Islet precursor cell (in vitro differentiated cells): ENCODE measurements around the gene HS3ST3A1.

ENCODE experiments used
- DNase-seq: peaks from one replicate; pipeline ENCODE4 v3.0.0-alpha.2; 2018

The HS3ST3A1 gene

DNA sequence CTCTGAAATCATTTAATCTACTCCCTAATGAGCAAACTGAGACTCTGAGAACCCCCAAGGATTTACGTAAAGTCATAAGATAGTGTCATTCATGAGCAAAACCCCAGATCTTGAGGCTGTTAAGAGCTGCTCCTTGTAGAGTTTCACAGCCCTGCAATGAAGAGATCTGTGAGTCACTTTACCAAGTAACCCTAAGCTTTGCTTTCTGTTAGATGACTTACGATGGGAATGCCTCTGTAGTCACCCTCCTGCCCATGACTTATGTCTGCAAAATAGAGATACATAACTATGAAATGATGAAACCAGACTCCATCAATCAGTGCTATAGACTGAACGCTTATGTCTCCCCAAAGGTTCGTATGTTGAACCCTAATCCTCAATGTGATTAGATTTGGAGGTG, 117.7 kb downstream of the HS3ST3A1 start:
- no peak for DNase-seq

DNA sequence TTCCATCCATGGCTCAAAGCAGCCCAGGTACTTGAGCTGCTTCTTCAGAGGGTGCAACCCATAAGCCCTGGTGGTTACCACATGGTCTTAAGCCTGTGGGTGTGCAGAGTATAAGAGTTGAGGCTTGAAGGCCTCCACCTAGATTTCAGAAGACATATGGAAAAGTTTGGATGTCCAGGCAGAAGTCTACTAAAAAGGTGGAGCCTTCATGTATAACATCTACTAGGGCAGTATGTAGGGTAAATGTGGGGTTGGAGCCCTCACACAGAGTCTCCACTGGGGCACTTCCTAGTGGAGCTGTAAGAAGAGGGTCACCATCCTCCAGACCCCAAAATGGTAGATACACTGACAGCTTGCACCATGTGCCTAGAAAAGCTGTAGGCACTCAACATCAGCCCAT, 120.9 kb downstream of the HS3ST3A1 start:
- DNase-seq = no peak

DNA sequence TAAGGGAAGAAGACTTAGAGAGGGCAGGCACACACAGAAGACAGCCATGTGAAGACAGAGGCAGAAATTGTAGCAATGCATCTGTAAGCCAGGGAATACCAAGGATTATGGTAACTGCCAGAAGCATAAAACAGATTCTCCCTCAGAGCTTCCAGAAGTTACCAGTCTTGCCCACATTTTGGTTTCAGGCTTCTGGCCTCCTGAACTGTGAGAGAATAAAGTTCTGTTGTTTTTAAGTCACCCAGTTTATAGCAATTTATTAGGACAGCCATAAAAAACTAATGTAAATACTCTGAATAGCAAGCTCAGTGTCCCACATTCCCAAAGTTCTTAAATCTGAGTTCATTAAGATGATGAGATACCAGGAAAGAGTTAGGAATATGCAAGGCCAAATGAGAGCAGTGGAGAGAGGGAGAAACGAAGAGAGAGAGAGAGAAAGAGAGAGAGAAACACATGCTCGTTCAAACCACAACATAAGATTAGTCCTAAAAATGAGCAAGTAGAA, 123.4 kb downstream of the HS3ST3A1 start:
- no peak for DNase-seq

DNA sequence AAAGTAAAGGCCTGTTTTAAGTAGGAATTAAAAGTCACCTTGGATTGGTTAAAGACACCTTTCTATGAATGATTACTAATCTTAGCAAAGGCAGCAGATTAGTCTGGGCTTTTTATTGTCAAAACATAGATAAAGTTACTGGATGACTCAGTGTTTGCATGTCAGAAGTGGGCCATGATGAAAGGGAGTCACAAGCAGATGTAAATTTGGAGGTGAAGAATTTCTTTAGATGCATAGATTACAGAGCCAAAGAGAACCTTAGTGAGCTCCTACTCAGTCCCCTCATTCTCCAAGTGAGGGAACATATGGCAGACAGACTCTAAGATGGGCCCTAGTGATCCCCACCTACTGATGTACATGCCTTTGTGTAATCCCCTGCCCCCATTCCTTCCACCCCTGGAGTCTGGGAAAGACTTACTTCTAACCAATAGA, 124.5 kb downstream of the HS3ST3A1 start:
- DNase-seq = no peak

DNA sequence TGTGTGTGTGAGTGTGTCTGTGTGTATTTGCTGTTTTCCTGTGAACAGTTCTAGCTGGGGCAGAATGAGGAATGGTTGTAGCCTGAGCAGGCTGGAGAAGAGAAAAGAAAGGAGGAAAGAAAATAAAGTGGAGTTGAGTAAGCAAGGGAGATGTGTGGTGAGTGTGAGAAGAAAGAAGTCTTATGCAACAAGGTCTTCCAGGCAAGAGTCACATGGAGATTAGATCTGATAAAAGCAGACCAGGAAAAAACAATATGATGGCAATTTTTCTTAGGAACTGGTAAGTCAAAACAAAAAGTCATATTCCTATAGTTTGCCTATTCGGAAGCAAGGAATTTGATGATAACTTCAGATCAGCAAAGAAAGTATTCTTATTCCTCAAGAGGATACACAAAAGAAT, 125.0 kb downstream of the HS3ST3A1 start:
- DNase-seq = no peak

DNA sequence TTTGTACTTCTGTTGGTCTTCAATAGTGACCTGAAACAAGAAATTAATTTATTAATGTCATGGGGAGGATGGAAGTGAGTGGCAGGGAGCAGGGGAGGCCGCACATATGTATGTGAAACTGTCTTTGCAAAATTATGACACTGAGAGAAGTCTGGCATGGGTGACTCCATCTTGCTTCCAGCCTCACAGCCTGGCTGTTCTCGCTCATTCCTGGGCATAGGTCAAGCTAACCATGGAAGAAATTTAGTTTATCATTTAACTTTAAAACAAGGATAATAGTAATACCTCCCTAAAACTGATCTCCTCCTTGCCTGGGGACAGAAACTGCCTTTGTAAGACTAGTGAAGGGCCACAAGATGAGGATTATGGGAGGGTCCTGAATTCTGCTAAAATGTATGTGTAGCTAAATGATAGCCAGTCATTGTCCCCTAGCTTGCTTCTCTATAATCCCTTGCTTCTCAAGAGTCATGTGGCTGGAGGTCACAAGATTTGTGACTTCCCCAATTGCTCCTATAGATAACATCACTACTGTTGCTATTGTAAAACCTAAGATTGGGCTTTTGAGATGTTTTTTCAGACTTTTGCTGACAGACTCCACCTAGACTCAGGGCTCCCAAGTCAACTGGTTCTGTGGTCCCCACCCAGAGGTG, 126.0 kb downstream of the HS3ST3A1 start:
- no peak for DNase-seq

DNA sequence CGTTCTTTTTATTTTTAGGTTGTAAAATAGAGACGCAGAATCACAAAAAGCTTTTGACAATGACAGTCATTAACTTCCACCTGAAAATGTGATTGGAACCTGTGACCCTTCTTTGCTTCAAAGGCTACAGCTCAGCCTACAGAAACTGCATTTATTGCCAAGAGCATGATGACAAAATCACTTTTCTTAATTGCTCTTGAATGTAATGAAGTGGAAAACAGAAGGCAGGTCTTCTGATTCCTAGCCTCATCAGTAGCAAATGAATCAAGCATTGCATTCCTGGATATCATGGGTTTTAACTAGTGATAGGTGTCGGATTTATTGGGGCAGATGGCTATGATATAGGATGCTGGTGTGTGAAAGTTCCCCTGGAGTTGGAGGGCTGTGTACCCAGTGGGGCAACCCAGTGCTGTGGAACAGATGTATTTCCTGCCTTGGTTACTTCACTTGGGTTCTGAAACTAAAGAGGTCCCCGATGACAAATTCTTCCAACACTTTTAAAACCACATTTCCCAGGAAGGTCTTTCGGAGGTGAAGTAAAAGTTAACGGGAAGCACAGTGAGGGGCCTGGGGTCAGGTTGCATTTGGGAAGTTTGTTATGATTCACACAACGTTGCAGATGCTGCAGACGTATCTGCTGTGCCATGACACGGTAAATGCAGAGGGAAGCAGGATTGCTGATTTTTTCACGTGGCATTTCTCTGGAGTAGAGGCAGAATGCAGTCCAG, 127.5 kb downstream of the HS3ST3A1 start:
- DNase-seq = no peak

DNA sequence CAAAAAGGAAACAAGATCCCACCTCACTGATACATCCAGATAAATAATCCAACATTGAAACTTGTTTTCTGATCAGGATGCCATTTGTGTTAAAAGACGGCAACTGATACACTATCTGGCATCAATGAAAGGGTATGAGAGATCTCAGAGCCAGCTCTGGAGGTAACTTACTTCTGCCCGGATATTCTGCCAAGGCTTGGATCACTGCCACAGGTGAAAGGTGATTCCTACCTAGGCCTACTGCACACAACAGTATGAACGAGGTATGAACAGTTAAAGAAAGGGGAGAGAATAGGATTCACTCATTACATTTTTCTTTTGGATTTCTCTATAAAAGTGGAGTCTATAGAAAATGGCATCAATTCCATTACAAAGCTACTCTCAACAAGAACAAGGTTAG, 136.1 kb downstream of the HS3ST3A1 start:
- no peak for DNase-seq

DNA sequence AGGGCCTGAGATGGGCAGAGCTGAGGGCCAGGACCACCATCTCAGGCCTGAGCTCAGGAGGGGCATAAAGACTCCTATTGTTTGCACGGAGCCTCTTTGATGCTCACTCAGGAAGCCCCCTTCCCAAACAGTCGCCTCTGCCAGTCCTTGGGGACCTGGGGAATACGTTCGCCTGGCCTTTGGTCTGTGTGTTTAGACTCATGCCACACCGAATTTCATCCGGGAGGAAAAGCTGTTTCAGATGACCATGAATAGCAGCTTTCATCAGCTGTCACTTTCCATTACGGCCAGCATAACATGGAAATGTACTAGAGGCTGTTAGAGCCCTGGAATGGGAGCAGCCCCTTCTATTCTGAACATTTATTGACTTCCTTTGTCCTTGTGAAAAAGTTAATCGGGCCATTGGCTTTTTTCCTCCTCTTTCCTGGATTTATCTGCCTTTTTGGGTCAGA, 139.0 kb downstream of the HS3ST3A1 start:
- no peak for DNase-seq

DNA sequence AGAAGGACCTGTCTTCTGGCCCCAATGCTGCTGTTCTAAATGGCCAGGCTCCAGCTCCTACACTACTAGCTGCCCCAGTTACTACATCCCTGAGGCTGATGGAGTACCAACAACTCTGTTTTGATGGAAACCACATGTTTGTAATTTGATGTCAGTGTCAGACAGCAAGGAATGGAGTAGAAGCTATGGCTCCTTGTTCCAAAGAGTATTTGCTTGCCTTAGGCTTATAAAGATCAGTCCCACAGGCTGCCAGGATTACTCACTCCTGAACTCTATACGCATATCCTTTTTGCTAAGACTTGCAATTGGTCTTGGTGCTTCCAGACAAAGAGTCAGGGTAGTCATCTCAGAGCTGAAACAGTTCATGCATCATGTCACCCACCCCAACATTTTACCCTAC, 139.6 kb downstream of the HS3ST3A1 start:
- no peak for DNase-seq

DNA sequence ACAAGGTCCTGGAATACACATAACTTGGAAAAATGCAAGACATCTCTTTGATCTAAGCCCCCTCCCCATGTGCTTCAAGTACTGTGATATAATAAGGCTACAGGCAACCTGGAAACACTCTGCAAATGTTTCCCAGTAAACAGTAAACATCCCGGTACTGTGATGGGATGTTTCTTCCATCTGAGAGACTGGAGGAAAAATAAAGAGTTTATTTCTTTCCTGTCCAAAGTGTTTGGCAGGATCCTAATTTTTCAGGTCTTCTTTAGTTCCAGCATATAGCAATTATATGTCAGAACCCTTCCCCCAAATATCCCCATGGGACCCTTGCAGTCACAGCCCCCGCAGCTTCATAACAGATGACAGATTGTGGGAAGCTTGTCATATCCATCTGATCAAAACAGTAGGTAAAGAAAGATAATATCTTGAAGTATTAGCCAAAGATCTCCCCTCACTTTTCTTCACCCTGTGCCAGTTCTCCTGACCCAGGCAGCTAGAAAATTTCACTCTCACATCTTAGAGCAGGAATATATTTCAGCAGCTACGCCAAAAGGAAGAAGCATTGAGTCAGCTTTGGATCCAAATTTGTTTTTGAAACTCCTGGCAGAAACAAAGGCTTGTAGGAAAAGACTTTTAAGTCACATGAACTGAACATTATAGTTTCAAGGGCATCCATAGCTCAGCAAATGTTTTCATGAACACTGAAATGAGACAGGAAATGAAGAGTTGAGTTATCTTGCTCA, 141.3 kb downstream of the HS3ST3A1 start:
- DNase-seq = no peak

DNA sequence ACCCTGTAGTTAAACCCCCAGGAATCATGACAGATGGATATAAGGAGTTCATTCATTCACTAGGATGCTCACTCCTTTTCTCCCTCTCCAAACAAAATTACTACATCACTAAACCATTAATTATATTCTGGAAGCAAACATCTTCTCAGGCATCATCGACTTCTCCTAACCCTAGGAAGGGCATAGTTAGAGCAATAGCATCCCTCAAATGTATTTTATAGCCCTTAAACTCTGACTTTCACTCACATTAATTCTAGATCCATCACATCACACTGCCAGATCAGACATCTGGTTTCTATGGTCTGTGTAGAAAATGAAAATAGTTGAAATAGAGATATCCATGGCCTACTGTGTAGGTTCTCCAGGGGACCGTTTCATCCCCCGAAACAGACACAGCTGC, 143.9 kb downstream of the HS3ST3A1 start:
- no peak for DNase-seq
